ENCODE results near the gene GSKIP.

Gene GSKIP

GRCh38 chr14:96368534-96368933 is 5.2 kb downstream of the GSKIP start:
- CTCF ChIA-PET = no interaction called here
- no peak for DNase-seq (ENCODE audit: extremely low spot score)
- POLR2A ChIA-PET = no interaction called here
- TF ChIP-seq L3MBTL2 (conservative IDR thresholded peaks at IDR 0.05) (no peak), HDGF (IDR thresholded peaks at IDR 0.05; ENCODE audit: borderline replicate concordance) (no peak), ZNF384 (IDR thresholded peaks at IDR 0.05) (no peak), ARNT (IDR thresholded peaks at IDR 0.05) (no peak), TARDBP (IDR thresholded peaks at IDR 0.05) (no peak), SUZ12 (IDR thresholded peaks at IDR 0.05) (no peak), LEF1 (IDR thresholded peaks at IDR 0.05; ENCODE audit: borderline replicate concordance) (no peak), BHLHE40 (IDR thresholded peaks at IDR 0.05; ENCODE audit: borderline replicate concordance) (no peak), PKNOX1 (IDR thresholded peaks at IDR 0.05) (no peak), FOXA1 (IDR thresholded peaks at IDR 0.05) (no peak), SP1 (IDR thresholded peaks at IDR 0.05) (no peak), NFRKB (IDR thresholded peaks at IDR 0.05) (no peak), FOXK2 (IDR thresholded peaks at IDR 0.05) (no peak), FOXM1 (IDR thresholded peaks at IDR 0.05; ENCODE audit: borderline replicate concordance) (no peak), CTBP1 (IDR thresholded peaks at IDR 0.05; ENCODE audit: borderline replicate concordance) (no peak)

GRCh38 chr14:96370528-96370927 is 7.2 kb downstream of the GSKIP start:
- DNase-seq (ENCODE audit: extremely low spot score) = no peak
- TF ChIP-seq SUZ12 (IDR thresholded peaks at IDR 0.05) (no peak), ELF4 (IDR thresholded peaks at IDR 0.05) (no peak), FOXA1 (IDR thresholded peaks at IDR 0.05) (no peak), ARNT (IDR thresholded peaks at IDR 0.05) (no peak), TARDBP (IDR thresholded peaks at IDR 0.05) (no peak), HDGF (IDR thresholded peaks at IDR 0.05; ENCODE audit: borderline replicate concordance) (no peak)
- ChIA-PET CTCF (no interaction called here), POLR2A (no interaction called here)

- DNase-seq (ENCODE audit: extremely low spot score) = no peak
- POLR2A ChIA-PET = no interaction called here
- no peak for TF ChIP-seq NFRKB (IDR thresholded peaks at IDR 0.05)
- no peak for TF ChIP-seq ELF4 (IDR thresholded peaks at IDR 0.05)
- no peak for TF ChIP-seq L3MBTL2 (conservative IDR thresholded peaks at IDR 0.05)
- no peak for TF ChIP-seq SUZ12 (IDR thresholded peaks at IDR 0.05)
- no peak for TF ChIP-seq FOXK2 (IDR thresholded peaks at IDR 0.05)
- CTCF ChIA-PET = no interaction called here
These were observed 10.2 kb downstream of the GSKIP start for GRCh38 chr14:96373538-96373937.

GRCh38 chr14:96376093-96376492 is 12.8 kb downstream of the GSKIP start:
- ChIA-PET POLR2A (no interaction called here), CTCF (no interaction called here)

GRCh38 chr14:96380735-96381134 is 17.4 kb downstream of the GSKIP start:
- POLR2A ChIA-PET = interaction anchor here (2.1 kb wide), 1 partner anchor 10 kb away, joined by 9 read pairs; no protein-coding TSS in a partner anchor
- DNase-seq (ENCODE audit: extremely low spot score) = no peak
- TF ChIP-seq TARDBP (IDR thresholded peaks at IDR 0.05) (no peak), CTBP1 (IDR thresholded peaks at IDR 0.05; ENCODE audit: borderline replicate concordance) (no peak), LEF1 (IDR thresholded peaks at IDR 0.05; ENCODE audit: borderline replicate concordance) (no peak), SP1 (IDR thresholded peaks at IDR 0.05) (no peak), FOXM1 (IDR thresholded peaks at IDR 0.05; ENCODE audit: borderline replicate concordance) (no peak), FOXA1 (IDR thresholded peaks at IDR 0.05) (no peak), SUZ12 (IDR thresholded peaks at IDR 0.05) (no peak), ARNT (IDR thresholded peaks at IDR 0.05) (no peak), NFRKB (IDR thresholded peaks at IDR 0.05) (no peak), ELF4 (IDR thresholded peaks at IDR 0.05) (no peak), HDGF (IDR thresholded peaks at IDR 0.05; ENCODE audit: borderline replicate concordance) (no peak)
- CTCF ChIA-PET = no interaction called here

More at GRCh38 chr14:96376093-96376492, 12.8 kb downstream of the GSKIP start:
- TF ChIP-seq SUZ12 (IDR thresholded peaks at IDR 0.05) = no peak
- DNase-seq (ENCODE audit: extremely low spot score) = no peak

DNA sequence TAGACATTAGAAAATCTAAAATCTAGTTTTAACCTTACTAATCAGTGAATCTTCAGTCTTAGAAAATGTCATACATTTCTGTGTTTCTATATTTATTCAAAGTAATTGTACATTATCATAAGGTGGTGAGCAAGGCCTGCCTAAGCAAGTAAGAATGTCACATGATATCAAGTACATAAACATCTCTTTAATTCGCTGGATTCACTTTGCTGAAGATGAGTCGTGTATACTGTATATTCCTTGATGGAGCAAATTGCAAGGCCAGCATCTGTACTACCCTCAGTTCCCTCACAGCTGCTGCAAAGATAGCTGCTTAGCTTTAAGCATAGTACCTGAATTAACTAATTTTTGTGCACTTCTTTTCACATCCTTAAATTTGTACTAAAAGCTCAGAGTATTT is 20.1 kb downstream of the GSKIP start:
- POLR2A ChIA-PET = no interaction called here

DNA sequence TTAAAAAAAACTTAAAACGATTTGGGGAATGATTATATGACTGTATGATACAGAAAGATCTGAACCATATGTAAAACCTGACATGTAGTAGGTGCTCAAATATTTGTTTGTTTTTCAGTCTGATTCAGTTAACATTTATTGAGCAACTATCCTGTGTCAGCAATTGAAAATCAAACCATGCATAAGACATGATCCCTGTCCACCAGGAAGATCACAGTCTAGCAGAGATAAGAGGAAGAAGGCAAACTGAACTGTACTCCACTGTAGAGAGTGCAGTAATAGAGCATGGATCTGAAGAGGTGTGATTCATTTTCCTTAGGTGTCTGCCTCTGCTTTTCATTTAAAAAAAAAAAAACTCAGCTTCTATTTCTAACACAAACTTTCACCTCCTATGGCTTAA is 20.7 kb downstream of the GSKIP start:
- CTCF ChIA-PET = no interaction called here
- TF ChIP-seq ELF4 (IDR thresholded peaks at IDR 0.05) = no peak
- POLR2A ChIA-PET = no interaction called here
- DNase-seq (ENCODE audit: extremely low spot score) = no peak

More for the DNA sequence above, 20.1 kb downstream of the GSKIP start:
- no peak for TF ChIP-seq PKNOX1 (IDR thresholded peaks at IDR 0.05)
- no peak for TF ChIP-seq SUZ12 (IDR thresholded peaks at IDR 0.05)
- TF ChIP-seq FOXA1 (IDR thresholded peaks at IDR 0.05) = no peak
- no peak for TF ChIP-seq LEF1 (IDR thresholded peaks at IDR 0.05; ENCODE audit: borderline replicate concordance)
- TF ChIP-seq FOXM1 (IDR thresholded peaks at IDR 0.05; ENCODE audit: borderline replicate concordance) = no peak
- no peak for TF ChIP-seq CTBP1 (IDR thresholded peaks at IDR 0.05; ENCODE audit: borderline replicate concordance)
- no peak for TF ChIP-seq ZNF384 (IDR thresholded peaks at IDR 0.05)
- no peak for TF ChIP-seq ARNT (IDR thresholded peaks at IDR 0.05)
- no peak for TF ChIP-seq BHLHE40 (IDR thresholded peaks at IDR 0.05; ENCODE audit: borderline replicate concordance)
- TF ChIP-seq L3MBTL2 (conservative IDR thresholded peaks at IDR 0.05) = no peak
- TF ChIP-seq SP1 (IDR thresholded peaks at IDR 0.05) = no peak
- no peak for TF ChIP-seq ELF4 (IDR thresholded peaks at IDR 0.05)
- TF ChIP-seq HDGF (IDR thresholded peaks at IDR 0.05; ENCODE audit: borderline replicate concordance) = no peak
- no peak for TF ChIP-seq TARDBP (IDR thresholded peaks at IDR 0.05)
- no peak for TF ChIP-seq FOXK2 (IDR thresholded peaks at IDR 0.05)
- no peak for TF ChIP-seq NFRKB (IDR thresholded peaks at IDR 0.05)
- DNase-seq (ENCODE audit: extremely low spot score) = no peak
- CTCF ChIA-PET = no interaction called here

DNA sequence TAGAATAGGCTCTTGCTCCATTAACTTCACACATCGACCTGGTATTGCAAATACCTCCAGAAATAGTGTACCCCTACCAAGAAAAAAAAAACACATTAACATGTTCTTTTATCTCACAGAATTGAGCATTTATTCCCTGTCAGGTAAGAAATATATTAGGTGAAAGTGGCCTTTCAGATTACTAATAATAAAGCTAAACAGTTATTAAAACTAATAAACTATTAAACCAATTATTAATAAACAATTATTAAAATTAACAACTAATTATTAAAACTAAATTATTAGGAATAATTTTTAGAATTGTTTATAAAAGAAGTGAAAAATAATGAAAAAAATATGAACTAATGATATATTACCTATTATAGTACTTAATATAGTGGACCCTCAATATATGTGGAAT is 21.4 kb downstream of the GSKIP start:
- no peak for DNase-seq (ENCODE audit: extremely low spot score)
- TF ChIP-seq PKNOX1 (IDR thresholded peaks at IDR 0.05) = no peak
- TF ChIP-seq FOXK2 (IDR thresholded peaks at IDR 0.05) = no peak
- no peak for TF ChIP-seq L3MBTL2 (conservative IDR thresholded peaks at IDR 0.05)
- POLR2A ChIA-PET = no interaction called here
- CTCF ChIA-PET = no interaction called here
